22Rv1 (cell line): Measurements from ENCODE around the gene ZNF689.

ENCODE experiments used
- ZFX ChIP-seq: fragments of 450-650 bp; IDR thresholded peaks from 2 replicates; pipeline ENCODE4 v1.6.1; 2017; ENCODE audit warnings: antibody characterized with exemption, borderline replicate concordance
- TF ChIP-seq, protein P1 (sequence below): fragments of 450-650 bp; IDR thresholded peaks from 2 replicates; pipeline ENCODE4 v1.5.1; 2017; ENCODE audit warnings: mild to moderate bottlenecking

DNA sequence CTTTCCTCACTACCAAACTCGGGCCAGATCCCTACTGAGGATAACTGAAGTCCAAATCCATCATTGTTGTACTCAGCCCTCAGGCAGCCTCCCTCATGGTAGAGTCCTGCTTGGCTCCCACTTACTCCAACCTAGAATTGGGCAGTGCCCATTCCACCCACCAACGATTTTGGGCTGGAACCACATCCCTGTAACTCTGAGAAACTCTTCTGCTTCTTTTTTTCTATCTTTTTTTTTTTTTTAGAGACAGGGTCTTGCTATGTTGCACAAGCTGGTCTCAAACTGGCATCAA lies 41.8 kb upstream of the ZNF689 start:
- TF ChIP-seq, protein P1, sequence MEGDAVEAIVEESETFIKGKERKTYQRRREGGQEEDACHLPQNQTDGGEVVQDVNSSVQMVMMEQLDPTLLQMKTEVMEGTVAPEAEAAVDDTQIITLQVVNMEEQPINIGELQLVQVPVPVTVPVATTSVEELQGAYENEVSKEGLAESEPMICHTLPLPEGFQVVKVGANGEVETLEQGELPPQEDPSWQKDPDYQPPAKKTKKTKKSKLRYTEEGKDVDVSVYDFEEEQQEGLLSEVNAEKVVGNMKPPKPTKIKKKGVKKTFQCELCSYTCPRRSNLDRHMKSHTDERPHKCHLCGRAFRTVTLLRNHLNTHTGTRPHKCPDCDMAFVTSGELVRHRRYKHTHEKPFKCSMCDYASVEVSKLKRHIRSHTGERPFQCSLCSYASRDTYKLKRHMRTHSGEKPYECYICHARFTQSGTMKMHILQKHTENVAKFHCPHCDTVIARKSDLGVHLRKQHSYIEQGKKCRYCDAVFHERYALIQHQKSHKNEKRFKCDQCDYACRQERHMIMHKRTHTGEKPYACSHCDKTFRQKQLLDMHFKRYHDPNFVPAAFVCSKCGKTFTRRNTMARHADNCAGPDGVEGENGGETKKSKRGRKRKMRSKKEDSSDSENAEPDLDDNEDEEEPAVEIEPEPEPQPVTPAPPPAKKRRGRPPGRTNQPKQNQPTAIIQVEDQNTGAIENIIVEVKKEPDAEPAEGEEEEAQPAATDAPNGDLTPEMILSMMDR: no peak
- no peak for TF ChIP-seq ZFX
